KOPT-K1 (cell line): ENCODE results near the gene PDE10A.
"Not testable (repeated sequence)": the region's sequence is repeated elsewhere in the genome, so short reads cannot be mapped to it uniquely, and the experiment has no call there.

Experiments used
- H3K27ac ChIP-seq: fragments of 200-600 bp; sonication (generic); 2 replicates; pipeline ENCODE4 v1.5.1; 2016; ENCODE audit warnings: antibody characterized with exemption, mild to moderate bottlenecking, low read depth, low read length; ENCODE audit not compliant: poor library complexity, severe bottlenecking
- H3K36me3 ChIP-seq: fragments of 200-600 bp; sonication (generic); 2 replicates; pipeline ENCODE4 v1.5.1; 2017; ENCODE audit warnings: antibody characterized with exemption, mild to moderate bottlenecking, low read length, moderate library complexity; ENCODE audit not compliant: insufficient read depth
- H3K9me3 ChIP-seq: fragments of 200-600 bp; sonication (generic); 2 replicates; pipeline ENCODE4 v1.5.1; 2017; ENCODE audit warnings: antibody characterized with exemption, low read length, mild to moderate bottlenecking; ENCODE audit not compliant: insufficient read depth, poor library complexity, severe bottlenecking

PDE10A gene

DNA sequence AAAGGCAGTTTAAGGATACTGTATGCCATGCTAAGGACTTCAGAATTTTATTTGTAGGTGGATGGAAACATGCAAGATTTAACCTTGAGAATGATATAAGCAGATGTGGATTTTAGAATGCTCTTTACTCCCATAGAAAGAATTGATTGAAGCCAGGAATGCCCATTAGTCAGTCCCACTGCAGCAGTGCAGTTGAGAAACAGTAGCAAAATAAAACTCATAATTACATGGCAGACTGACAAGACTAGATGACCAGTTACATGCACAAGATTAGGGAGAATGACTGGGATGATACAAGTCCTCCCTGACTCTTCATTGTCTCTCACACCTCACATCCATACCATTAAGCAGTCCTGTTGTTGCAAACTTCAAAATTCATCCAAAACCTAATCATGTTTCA, 83.9 kb downstream of the PDE10A start:
- Histone ChIP-seq H3K9me3 (no peaks in the 10 kb centered on the region), H3K27ac (no peak overlapping the region), H3K36me3 (no peaks in the 10 kb centered on the region)

DNA sequence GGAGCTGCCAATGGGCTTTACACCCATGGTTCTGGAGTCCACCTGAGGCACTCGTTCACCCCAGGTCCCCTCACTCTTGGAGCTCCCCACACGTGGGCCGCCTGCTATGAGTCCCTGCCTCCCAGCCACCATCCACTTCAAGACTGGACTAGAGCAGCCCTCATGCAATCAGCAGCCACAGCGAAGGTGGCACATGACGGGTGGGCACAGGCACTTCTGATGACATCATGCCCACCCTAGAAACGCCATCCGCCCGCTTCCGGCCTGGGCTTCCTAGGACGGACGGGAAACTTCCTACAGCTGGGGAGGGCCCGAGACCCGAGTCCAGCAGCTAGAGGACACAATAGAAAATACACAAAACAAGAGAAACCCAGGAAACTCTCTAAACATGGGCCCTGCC, 85.5 kb downstream of the PDE10A start:
- no peak overlapping the region for H3K27ac ChIP-seq
- no peaks in the 10 kb centered on the region for H3K9me3 ChIP-seq
- no peaks in the 10 kb centered on the region for H3K36me3 ChIP-seq

DNA sequence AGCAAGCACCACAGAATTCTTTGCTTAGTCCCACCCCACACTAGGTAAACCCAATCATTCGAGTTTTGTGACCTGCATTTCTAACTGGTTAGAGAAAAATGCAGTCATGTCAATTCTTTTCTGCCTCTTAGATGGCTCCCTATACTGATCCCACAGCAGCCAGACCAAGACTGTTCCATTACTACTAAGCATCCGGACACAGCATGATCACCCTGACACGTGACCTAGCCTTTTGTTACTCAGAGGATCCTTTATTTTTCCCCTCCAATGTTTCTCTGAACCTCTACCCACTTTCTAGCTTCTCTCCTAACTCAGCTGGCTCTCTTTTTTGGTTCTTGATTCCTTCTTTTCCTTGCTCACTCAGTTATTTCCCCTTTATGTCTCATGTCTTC, 87.9 kb downstream of the PDE10A start:
- Histone ChIP-seq H3K27ac (no peak overlapping the region), H3K9me3 (no peaks in the 10 kb centered on the region), H3K36me3 (no peaks in the 10 kb centered on the region)

DNA sequence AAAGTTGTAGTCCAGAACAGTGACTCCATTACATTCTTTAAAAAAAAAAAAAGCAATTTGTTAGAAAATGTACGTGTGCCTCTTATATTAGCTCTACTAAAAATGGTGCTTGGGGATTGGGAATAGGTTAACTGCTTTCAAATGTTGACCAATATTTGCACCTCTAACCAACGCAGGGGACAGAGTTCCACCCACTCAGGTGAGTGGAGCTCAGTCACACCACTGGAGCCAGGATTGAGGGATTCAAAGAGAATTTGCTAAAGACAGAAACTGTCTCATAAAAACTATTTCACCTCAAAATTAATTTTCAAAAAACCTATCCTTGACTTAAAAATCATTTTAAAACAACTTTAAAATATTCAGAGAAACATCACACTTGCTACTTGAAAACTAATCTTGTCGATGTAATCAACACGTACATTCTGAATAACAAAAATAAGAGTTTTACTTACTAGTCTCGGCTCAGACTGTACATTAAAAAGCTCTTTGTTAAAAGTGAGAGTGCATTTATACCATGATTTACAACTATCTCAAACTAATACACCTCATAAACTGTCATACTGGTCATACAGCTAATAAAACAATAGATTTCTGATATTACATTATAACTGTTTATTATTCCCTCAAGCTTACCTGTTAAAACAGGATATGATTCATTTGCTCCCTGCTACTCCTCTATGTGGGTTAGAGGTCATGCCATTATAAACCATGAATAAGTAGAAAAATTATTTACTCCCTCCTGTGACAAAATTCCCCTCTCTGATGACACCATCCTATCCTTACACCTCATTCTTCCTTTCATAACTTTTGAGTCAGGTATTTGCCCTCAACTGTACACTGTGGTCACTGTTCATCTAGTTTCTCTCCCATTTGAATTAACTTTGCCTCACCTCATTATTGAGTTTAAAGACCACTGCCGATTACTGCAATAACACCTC, 88.6 kb downstream of the PDE10A start:
- H3K27ac ChIP-seq, result no peak overlapping the region
- H3K9me3 ChIP-seq, result no peaks in the 10 kb centered on the region
- H3K36me3 ChIP-seq, result no peaks in the 10 kb centered on the region

DNA sequence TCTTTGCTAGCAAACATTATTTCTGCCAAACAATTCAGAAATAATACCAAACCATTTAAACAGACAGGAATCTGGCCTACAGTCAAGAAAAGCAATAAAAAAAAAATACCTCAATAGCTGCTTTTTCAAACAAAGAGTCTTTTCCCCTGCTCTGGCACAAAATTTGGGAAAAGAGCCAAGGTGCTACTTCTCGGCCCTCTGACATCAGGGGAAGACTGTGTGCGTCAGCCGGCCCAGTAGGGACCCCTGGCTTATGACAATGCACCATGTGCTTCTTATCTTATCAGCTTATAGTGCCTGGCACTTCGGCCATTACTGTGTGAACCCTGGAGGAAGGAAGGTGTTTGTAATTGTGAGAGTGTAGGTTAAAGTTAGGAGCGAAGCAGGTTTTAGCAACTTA, 89.4 kb downstream of the PDE10A start:
- H3K27ac ChIP-seq, result no peak overlapping the region
- no peaks in the 10 kb centered on the region for H3K36me3 ChIP-seq
- H3K9me3 ChIP-seq, result no peaks in the 10 kb centered on the region

DNA sequence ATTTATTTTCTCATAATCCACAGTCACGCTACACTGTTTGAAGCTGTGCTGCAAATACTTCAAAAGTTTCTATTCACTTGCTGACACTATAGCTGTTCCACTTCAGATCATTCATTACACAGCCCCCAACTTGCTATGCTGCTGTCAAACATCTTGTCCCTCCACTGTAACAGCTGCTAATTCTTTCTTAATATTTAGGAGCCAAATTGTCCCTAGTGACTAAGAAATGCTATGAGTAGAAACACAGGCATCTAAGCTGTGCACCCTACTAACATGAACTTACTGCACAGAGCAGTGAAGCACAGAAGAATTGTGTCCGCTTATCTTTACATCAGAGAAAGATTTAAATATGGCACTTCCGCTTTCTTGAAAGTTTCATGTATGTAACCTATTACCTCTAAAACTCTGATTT, 91.3 kb downstream of the PDE10A start:
- H3K36me3 ChIP-seq, result no peaks in the 10 kb centered on the region
- H3K9me3 ChIP-seq, result no peaks in the 10 kb centered on the region
- H3K27ac ChIP-seq, result no peak overlapping the region

DNA sequence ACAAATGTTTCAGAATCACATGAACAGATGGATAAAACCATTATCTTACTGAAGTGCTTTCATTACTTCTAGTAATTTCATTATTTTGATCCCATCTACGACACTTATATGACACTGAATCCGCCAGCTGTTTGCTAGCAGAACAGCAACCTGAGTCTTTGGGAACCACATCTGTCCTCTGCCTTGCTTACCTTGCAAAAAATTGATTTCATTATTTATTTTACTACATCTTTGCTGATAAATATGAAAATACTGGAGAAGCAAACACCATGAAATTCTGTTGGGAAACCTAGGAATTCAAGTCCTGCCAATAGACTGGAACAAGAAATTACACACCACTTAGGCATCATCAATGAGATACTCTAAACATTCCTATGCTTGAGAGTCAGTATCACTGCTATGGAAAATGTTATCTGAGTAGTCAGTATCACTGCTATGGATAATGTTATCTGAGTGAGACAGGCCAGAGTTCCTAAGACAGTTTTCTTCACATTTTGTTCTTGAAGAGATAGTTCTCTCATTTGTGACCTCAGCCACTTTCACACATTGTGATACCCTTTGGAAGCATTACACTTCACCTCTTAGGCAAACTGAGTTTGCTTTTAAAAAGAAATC, 91.9 kb downstream of the PDE10A start:
- Histone ChIP-seq H3K36me3 (no peaks in the 10 kb centered on the region), H3K27ac (no peak overlapping the region), H3K9me3 (no peaks in the 10 kb centered on the region)

DNA sequence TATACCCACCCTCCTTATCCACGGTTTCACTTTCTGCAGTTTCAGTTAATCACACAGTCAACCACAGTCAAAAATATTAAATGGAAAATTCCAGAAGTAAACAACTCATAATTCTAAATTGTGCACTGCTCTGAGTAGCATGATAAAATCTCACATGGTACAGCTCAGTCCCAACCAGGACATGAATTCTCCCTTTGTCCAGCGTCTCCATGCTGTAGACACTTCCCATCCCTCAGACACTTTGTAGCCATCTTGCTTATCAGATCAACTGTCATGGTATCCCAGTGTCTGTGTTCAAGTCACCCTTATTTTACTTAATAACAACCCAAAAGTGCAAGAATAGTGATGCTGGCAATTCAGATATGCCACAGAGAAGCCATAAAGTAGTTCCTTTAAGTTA, 94.7 kb downstream of the PDE10A start:
- H3K27ac ChIP-seq, result no peak overlapping the region
- H3K9me3 ChIP-seq, result no peaks in the 10 kb centered on the region
- H3K36me3 ChIP-seq, result no peaks in the 10 kb centered on the region

DNA sequence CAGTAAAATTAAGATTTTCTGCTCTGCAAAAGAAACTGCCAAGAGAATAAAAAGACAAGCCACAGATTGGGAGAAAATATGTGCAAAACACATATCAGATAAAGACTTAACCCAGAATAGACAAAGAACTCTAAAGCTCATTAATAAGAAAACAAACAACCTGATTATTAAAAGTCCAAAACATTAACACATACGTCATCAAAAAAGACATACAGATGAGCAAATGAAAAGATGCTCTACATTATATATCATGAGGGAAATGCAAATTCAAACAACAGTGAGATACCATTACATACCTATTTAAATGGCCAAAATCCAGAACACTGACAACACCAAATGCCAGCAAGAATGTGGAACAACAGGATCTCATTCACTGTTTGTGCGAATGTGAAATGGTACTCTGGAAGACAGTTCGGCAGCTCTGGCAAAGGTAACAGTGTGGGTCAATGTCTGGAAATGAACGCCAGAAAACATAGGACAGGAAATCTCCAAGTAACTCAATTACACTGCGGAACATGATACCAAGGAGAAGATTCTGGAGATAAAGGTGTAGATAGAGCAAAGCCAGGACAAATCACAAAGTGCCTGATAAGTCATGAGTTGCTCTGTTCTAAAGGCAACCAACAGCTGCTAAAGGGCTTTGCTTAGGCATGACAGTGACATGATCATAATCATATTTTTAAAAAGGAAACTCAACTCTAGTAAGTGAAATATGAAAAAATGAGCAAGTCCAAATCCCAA, 96.8 kb downstream of the PDE10A start:
- Histone ChIP-seq H3K9me3 (no peaks in the 10 kb centered on the region), H3K27ac (no peak overlapping the region)

DNA sequence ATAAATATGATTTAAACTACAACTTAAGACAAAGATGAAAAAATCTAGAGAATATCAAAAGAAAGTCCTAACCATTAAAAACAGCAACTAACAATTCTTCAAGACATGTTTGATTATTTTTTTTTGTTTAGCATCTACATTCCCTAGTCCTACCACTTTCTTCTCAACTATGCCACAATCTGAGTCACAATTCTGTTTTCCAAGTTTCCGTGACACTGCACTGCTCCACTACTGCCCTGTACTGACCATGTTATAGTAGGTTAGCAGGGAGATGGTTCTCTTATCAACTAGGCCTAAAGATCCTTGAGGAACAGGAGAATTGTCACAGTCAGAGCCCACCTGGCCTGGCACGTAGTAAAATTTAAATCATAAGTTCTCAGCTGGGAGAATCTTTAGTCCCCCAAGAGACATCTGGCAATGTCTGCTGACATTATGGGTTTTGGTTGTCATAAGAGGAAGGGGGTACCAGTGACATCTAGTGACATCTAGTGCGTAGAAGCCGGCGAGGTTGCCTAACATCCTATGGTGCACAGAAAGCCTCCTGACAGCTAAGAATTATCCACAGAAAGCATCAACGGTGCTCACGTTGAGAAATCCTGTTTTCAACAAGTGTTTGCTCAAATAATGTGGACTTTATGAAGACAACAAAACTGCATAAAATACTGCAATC, 100.5 kb downstream of the PDE10A start:
- Histone ChIP-seq H3K27ac (no peak overlapping the region), H3K36me3 (no peaks in the 10 kb centered on the region), H3K9me3 (peaks cover 9% of the 10 kb centered on the region)

More for the DNA sequence above, 96.8 kb downstream of the PDE10A start:
- no peaks in the 10 kb centered on the region for H3K36me3 ChIP-seq

DNA sequence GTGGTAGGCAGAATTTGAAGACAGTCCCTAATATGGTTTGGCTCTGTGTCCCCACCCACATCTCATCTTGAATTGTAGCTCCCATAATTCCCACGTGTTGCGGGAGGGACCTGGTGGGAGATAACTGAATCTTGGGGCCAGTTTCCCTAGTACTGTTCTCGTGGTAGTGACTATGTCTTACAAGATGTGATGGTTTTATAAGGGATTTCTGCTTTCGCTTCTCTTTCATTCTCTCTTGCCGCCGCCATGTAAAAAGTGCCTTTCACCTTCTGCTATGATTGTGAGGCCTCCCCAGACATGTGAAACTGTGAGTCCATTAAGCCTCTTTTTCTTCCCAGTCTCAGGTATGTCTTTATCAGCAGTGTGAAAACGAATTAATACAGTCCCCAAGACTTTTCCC, 103.4 kb downstream of the PDE10A start:
- Histone ChIP-seq H3K9me3 (peaks cover 9% of the 10 kb centered on the region), H3K27ac (no peak overlapping the region), H3K36me3 (no peaks in the 10 kb centered on the region)

DNA sequence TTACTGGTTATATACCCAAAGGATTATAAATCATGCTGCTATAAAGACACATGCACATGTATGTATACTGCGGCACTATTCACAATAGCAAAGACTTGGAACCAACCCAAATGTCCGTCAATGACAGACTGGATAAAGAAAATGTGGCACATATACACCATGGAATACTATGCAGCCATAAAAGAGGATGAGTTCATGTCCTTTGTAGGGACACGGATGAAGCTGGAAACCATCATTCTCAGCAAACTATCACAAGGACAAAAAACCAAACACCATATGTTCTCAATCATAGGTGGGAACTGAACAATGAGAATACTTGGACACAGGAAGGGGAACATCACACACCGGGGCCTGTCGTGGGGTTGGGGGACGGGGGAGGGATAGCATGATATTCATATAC, 104.9 kb downstream of the PDE10A start:
- H3K27ac ChIP-seq, H3K9me3 ChIP-seq, H3K36me3 ChIP-seq: not testable (repeated sequence)

DNA sequence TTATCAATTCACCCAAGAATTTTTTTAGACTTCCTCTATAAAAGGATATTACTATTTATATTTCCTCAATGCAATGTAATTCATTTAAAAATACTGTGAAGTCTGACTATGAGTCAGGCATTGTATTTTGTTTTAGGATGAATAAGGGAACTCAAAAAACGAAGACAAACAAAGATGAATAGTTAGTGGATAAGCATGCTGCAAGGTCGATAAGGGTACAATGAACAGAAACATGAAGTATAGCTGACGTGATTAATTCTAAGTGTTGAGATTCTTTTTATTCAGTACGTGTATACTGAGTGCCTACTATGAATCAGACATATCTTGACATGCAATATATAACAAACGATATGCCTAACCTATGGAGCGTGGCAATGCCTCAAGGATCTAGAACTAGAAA, 105.4 kb downstream of the PDE10A start:
- peaks cover 9% of the 10 kb centered on the region for H3K9me3 ChIP-seq
- H3K27ac ChIP-seq, result no peak overlapping the region
- no peaks in the 10 kb centered on the region for H3K36me3 ChIP-seq

DNA sequence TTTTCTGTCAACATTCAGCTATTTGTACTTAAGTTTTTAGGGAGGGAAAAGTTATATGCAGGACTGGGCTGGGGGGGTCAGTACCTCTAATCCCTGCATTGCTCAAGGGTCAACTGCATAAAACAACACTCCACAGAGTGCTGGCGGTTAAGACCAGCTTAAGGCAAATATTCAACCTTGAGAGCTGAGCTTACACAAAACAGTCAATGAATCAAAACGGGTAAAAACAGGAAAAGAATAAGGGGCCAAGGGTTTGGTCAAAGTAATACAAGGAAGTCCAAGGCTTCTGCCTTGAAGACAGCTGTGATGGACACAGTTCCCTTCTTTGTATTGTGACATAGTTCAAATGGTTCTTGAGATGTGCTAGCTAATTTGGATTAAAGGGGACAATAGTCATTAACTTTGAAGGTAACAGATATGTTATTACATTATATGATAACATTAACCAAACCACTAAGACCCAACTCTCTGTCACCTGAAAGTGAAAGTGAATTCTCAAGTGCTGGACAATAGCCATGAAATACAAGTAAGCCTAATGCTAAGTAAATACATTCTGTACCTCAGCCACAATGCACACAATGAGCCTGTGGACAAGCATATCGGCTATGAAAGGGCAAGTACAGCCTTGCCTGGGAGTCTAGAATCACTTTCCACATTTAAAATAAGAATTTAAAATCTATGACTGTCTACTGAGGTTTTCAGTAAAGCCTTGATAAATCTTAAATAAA, 106.8 kb downstream of the PDE10A start:
- H3K27ac ChIP-seq, result no peak overlapping the region
- peaks cover 9% of the 10 kb centered on the region for H3K9me3 ChIP-seq
- H3K36me3 ChIP-seq, result no peaks in the 10 kb centered on the region
